HG02642 (cell line): ENCODE data around the gene NUSAP1.
"Not testable (repeated sequence)": the region's sequence is repeated elsewhere in the genome, so short reads cannot be mapped to it uniquely, and the experiment has no call there.

Source experiments
- ATAC-seq: cut with Tn5 transposase; IDR thresholded peaks from one replicate; pipeline ENCODE4 v1.9.1; 2021; ENCODE audit warnings: mild to moderate bottlenecking; ENCODE audit not compliant: unreplicated experiment, poor library complexity

Gene NUSAP1

GRCh38 chr15:41331833-41332193, 868 bp upstream of the NUSAP1 start:
- no peak for ATAC-seq

- ATAC-seq, result peak; percentile 34
Measured at GRCh38 chr15:41333026-41333562, 413 bp downstream of the NUSAP1 start.

- no peak for ATAC-seq
Measured at GRCh38 chr15:41334293-41335120, 1.8 kb downstream of the NUSAP1 start.

DNA sequence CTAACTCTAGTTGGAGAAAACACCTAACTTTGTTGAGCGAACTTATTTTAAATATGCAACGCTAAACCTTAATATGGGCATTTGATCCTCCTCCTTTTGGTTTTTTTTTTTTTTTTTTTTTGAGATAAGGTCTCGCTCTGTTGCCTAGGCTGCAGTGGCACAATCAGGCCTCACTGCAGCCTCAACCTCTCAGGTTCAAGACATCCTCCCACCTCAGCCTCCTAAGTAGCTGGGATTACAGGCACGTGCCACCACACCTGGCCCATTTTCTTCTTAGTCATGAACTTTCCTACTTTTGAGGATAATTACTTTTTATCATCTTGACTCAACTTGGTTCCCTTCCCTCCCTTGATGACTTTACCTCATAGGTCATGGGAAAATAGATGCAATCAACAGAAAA, 3.9 kb downstream of the NUSAP1 start:
- no peak for ATAC-seq

DNA sequence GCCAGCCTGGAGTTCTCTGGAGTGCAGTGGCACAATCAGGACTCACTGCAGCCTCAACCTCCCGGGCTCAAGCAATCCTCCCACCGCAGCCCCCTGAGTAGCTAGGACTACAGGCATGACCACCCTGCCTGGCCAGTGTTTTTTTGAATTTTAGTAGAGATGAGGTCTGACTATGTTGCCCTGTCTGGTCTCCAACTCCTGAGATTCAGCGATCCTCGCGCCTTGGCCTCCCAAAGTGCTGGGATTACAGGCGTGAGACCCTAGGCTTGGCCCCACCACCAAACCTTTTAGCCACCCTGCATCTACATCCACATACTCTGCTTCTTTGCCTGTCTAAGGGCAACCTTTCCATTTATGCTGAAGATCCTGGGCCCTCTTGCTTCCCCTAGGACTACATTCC, 4.4 kb downstream of the NUSAP1 start:
- no peak for ATAC-seq

DNA sequence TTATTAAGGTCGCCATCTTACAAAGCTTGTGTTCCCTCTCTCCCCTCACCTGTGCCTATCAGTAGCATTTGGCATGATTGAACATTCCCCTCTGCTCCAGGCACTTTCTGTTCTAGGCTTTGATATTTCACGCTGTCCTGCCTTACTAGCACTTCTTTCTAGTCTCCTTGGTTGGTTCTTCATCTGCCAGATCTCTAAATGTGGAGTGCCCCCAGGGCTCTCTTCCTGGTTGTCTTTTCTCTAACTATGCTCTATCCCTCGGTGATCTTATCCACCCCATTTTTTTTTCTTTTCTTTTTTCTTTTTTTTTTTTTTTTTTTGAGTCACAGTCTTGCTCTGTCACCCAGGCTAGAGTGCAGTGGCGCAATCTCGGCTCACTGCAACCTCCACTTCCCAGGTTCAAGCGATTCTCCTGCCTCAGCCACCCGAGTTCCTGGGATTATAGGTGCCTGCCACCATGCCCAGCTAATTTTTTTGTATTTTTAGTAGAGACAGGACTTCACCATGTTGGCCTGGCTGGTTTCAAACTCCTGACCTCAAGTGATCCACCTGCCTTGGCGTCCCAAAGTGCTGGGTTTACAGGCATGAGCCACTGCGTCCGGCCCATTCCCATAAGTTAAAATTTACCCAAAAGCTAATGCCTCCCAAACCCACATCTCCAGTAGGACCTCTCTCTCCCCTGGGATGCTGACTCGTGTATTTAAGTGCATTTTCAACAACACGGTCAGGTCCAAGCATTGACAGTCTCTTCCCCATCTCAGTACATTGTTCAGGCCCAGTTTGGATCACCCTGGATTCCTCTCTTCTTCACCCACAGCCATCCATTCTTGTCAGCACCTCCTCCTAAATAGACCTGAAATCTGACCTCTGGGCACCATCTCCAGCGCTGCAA, 5.2 kb downstream of the NUSAP1 start:
- ATAC-seq, result no peak

DNA sequence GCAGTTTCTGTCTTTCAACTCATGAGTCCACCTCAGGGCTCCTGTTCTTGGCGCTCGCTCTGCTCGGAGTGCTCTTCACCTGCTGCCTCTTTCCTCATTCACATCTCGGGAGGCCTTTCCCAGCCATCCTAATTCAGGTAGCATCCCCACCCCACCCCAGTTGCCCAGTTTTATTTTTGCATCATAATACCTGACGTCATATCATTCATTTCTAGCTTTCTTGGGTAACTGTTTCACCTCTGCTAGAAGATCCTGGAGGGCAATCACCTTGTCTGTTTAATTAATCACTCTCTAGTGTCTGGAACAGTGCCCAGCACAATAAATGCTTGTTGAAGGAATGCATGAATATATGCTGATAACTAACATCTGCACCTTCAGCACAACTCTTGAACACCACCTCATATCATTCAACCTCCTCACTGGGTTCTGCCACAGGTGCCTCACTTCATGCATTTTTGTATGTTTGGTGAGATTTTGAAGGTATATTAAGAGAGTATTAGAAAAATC, 7.6 kb downstream of the NUSAP1 start:
- ATAC-seq, result no peak

DNA sequence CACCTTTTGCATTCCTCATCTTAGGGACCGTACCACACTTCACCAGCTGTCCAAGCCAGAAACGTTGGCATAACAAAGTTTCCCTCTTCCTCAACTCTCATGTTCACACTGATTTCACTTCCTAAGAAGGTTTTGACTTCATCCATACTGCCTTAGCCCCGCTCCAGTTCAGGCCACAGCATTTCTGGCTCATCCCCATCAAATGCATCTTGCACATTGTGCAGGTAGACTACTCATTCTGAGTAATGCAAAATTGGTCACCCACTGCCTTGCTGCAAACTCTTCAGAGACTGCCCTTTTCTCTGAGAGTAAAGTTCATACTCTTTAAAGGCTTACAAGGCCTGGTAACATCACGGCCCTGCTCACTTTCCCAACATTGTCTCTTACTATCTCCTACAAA, 8.8 kb downstream of the NUSAP1 start:
- ATAC-seq, result no peak

DNA sequence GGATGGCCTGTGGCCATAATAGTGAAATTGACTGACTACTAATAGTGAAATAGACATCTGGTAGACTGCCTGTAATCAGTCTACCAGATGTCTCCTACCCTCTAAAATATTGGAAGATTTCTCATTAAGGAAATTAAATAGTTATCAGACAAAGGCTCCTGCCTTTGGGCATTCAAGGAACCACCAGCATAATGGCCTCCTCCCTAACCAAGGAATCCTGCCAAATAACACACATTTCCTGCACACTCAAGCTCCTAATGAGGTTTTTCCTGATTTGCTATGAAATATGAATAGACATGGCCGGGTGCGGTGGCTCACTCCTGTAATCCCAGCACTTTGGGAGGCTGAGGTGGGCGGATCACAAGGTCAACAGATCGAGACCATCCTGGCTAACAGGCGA, 14.6 kb downstream of the NUSAP1 start:
- ATAC-seq, result no peak

DNA sequence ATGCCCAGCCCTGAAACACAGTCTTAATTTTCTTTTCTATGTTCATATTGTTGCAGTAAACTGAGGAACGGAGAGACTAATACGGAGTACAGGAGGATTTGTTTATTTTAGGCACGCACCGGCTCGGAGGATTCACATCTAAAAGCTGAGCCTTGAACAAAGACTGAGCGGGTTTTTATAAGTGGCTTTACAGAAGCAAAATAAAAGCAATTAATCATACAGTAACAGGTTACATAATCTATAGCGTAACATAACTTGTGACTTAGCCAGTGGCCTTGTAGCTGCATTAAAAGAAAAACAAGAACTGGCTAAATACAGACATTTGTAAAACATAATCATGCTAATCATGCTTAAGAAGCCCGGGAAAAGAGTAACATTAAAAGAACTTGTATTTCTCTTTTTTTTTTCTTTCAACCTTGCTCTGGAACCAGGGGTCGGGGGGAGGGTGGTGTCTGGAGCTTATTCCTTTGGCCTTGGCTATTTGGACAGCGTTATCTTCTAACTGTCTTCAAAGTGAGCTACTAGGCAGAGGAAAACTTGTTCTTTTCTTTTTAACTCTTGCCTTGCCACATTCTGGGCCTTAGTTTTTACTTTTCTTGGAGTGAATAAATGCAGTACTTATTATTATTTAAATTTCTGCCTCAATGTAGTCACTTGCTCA, 17.5 kb downstream of the NUSAP1 start:
- no peak for ATAC-seq

GRCh38 chr15:41354371-41354770, 21.7 kb downstream of the NUSAP1 start:
- ATAC-seq, result no peak

- no peak for ATAC-seq
Measured at GRCh38 chr15:41367418-41367817, 34.7 kb downstream of the NUSAP1 start.

- no peak for ATAC-seq
Measured at GRCh38 chr15:41377978-41378377, 45.3 kb downstream of the NUSAP1 start.

- not testable (repeated sequence) for ATAC-seq
Measured at GRCh38 chr15:41383974-41384749, 51.5 kb downstream of the NUSAP1 start.

- ATAC-seq, result no peak
Measured at GRCh38 chr15:41387646-41388045, 55.0 kb downstream of the NUSAP1 start.

GRCh38 chr15:41392659-41393058, 60.0 kb downstream of the NUSAP1 start:
- no peak for ATAC-seq

DNA sequence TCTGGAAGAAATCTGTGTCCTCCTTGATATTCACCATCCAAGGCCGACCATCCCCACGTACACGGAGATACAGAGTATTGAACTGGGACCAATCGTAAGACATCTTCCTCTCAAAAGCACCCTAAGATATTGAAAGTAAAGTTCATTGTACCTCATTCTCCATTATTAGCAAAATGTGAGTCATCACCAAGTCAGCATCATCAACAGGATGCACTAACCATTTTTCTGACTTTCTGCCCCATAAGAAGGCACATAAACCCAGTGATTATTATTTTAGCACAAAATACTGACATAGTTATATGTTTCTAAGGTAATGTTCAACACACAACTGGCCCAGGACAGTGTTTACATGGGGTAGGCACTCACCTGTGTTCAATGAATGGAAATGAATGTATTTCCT, 62.2 kb downstream of the NUSAP1 start:
- no peak for ATAC-seq

DNA sequence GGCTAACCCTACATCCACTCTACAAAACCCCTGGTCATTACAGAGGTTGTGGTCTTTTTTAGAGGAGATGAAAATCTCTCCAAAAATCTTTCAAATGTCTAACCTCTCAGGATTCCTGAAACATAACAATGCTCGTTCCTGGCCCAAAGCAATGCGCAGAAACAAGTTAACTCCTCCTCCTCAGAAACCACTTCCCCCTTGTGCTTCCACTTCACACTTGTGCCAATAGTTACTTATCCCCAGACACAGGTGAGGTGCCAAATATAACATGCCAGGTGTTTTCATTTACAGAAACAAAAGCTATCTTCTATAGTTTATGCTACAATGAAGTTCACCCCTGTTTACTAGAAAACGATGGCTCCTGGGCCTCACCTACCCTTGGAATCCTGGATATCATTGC, 63.4 kb downstream of the NUSAP1 start:
- ATAC-seq, result no peak

DNA sequence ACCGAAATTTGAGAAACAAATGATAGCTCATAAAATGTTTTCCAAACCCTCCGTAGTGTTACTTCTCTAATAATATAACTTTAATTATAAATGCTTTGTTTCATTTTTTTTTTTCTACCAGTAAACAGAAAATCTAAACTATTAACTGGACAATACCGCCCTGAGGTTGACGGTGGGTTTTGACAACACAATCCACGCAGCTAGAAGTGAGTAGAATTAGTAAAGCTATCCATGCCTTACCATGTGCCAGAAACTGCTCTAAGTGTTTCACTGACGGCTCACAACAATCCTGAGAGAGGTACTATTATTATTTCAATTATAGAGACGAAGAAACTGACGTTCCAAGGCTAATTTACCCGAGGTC, 69.2 kb downstream of the NUSAP1 start:
- ATAC-seq, result no peak

DNA sequence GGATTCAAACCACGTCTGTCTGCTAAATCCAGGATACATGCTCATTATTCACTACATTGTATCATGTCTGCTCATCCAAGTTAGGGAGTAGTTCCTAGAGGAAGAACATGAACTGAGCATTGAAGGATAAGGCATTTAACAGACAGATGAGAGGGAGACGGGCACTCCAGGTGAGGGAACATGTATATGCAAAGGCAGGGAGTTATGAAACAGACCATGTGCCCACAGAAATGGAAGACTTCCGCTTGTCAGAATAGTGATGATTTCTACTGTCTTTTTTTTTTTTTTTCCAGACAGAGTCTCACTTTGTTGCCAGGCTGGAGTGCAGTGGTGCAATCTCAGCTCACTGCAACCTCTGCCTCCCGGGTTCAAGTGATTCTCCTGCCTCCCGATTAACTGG, 74.7 kb downstream of the NUSAP1 start:
- ATAC-seq, result no peak
